22Rv1 (cell line): ENCODE results near the gene VIL1.

Experiments
- ZFX ChIP-seq: fragments of 450-650 bp; IDR thresholded peaks from 2 replicates; pipeline ENCODE4 v1.6.1; 2017; ENCODE audit warnings: antibody characterized with exemption, borderline replicate concordance
- TF ChIP-seq, protein P1 (sequence below): fragments of 450-650 bp; IDR thresholded peaks from 2 replicates; pipeline ENCODE4 v1.5.1; 2017; ENCODE audit warnings: mild to moderate bottlenecking

- TF ChIP-seq, protein P1, sequence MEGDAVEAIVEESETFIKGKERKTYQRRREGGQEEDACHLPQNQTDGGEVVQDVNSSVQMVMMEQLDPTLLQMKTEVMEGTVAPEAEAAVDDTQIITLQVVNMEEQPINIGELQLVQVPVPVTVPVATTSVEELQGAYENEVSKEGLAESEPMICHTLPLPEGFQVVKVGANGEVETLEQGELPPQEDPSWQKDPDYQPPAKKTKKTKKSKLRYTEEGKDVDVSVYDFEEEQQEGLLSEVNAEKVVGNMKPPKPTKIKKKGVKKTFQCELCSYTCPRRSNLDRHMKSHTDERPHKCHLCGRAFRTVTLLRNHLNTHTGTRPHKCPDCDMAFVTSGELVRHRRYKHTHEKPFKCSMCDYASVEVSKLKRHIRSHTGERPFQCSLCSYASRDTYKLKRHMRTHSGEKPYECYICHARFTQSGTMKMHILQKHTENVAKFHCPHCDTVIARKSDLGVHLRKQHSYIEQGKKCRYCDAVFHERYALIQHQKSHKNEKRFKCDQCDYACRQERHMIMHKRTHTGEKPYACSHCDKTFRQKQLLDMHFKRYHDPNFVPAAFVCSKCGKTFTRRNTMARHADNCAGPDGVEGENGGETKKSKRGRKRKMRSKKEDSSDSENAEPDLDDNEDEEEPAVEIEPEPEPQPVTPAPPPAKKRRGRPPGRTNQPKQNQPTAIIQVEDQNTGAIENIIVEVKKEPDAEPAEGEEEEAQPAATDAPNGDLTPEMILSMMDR: no peak
- TF ChIP-seq ZFX: no peak
Measured at GRCh38 chr2:218374795-218375194, 44.1 kb upstream of the VIL1 start.
